Measurements from ENCODE around the gene POLN. TPM values are rescaled to one million over a fixed set of nuclear protein-coding genes. Genes with fewer than 3 reads are reported as not detected.

The POLN gene
- total and polyA plus RNA-seq, 2 experiments from 2014 or later: 1.8 to 4.0 TPM

GRCh38 chr4:2046031-2046961 is 195.6 kb downstream of the POLN start:
- Histone ChIP-seq H3K4me1 (ENCODE audit: insufficient read depth) (peaks cover 2% of the 10 kb centered on the region; the same call in 1 of the 2 replicates), H4K20me1 (replicated peaks; ENCODE audit: insufficient read depth) (no peaks in the 10 kb centered on the region; the same call in 1 of the 2 replicates), H3K4me3 (peak overlapping the region; percentile 42; the same call in 1 of the 2 replicates), H3K9me2 (ENCODE audit: insufficient read depth) (no peaks in the 10 kb centered on the region), H3K27ac (ENCODE audit: low read depth) (no peak overlapping the region), H3F3A (replicated peaks; ENCODE audit: low read depth) (no peaks in the 10 kb centered on the region), H3K36me3 (ENCODE audit: insufficient read depth) (no peaks in the 10 kb centered on the region), H3K4me2 (peak overlapping the region; percentile 65; the same call in 1 of the 2 replicates), H3K79me2 (replicated peaks; ENCODE audit: insufficient read depth) (no peaks in the 10 kb centered on the region), H2AFZ (peak overlapping the region; percentile 43; the same call in 1 of the 2 replicates), H3K27me3 (ENCODE audit: insufficient read depth) (peaks cover 54% of the 10 kb centered on the region)
- ATAC-seq: peak; percentile 10
- H3K4me1 Mint-ChIP-seq: peaks cover 4% of the 10 kb centered on the region
- no peak overlapping the region for H3K4me3 Mint-ChIP-seq
- DNase-seq (ENCODE audit: low spot score): no peak
- TF ChIP-seq ZNF462 (CRISPR knock-in tag; IDR thresholded peaks at IDR 0.05): no peak
- peak; percentile 10 to 15; a peak in 2 of 4 replicates for TF ChIP-seq CTCF (conservative IDR thresholded peaks at IDR 0.05; ENCODE audit: low read depth in 2 of 2)
- H3K36me3 Mint-ChIP-seq (ENCODE audit: low read depth): no peaks in the 10 kb centered on the region
- H3K27me3 Mint-ChIP-seq (ENCODE audit: insufficient read depth, low read depth, poor library complexity): peaks cover 12% of the 10 kb centered on the region
- no peak overlapping the region for H3K27ac Mint-ChIP-seq
- no peaks in the 10 kb centered on the region for H3K9me3 Mint-ChIP-seq
